ENCODE results near the gene PIP5KL1.
"Not testable (repeated sequence)": the region's sequence is repeated elsewhere in the genome, so short reads cannot be mapped to it uniquely, and the experiment has no call there.

The PIP5KL1 gene

DNA sequence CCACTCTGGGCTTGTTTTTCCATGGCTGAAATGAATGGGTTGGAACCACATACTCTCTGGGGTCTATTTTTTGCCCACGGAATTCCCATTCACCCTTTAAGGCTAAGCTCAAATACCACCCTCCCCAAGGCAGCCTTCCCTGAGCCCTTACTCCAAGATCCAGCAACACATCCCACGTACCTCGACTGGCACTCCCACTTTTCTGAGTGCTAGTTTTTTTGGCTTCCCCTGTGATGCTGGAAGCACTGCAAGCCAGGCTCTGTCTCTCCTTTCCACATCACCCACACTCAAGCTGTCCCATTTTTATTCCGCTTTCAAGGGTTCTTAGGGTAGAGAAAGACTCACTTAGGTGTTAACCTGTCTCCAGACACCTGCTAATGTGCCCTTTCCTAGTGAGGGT lies 37.2 kb downstream of the PIP5KL1 start:
- DNase-seq (ENCODE audit: low read depth), result no peak

GRCh38 chr9:127892831-127893230 lies 37.7 kb downstream of the PIP5KL1 start:
- DNase-seq (ENCODE audit: low read depth), result no peak

DNA sequence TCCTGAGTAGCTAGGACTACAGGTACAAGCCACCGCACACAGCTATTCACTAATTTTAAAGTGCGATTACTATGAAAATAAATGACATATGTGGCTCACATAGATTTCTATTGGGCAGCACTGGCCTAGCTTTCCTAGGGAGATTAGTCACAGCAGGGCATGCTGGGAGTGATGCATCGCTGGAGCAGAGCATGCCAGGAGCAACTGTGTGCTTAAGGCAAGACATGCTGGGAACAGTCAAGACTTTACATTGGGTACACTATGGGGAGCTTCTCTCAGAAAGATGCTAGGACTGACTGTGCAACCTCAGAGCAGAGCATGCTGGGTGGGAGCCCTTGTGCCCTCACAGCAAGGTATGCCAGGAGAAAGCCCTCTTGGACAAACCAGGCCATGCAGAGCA lies 40.5 kb downstream of the PIP5KL1 start:
- no peak for DNase-seq (ENCODE audit: low read depth)

DNA sequence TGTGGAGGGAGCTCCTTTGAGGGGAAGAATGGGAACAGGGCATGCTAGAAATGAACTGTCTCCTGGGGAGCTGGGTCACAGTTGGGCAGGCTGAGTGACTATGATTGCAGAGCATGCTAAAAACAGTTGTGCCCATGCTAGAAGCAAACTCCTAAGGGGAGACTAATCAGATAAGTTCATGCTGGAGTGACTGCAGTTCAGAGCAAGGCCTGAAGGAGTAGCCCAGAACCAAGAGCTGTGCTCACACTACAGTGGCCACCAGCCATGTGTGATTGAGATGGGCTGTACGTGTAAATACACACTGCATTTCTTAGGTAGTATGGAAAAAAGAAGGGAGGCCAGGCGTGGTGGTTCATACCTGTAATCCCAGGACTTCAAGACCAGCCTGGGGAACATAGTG lies 42.8 kb downstream of the PIP5KL1 start:
- DNase-seq (ENCODE audit: low read depth), result no peak

- DNase-seq (ENCODE audit: low read depth), result no peak
Measured at GRCh38 chr9:127886401-127886972, 44.1 kb downstream of the PIP5KL1 start.

- DNase-seq (ENCODE audit: low read depth), result no peak
Measured at GRCh38 chr9:127885508-127886281, 44.9 kb downstream of the PIP5KL1 start.

- DNase-seq (ENCODE audit: low read depth), result no peak
Measured at GRCh38 chr9:127884976-127885490, 45.5 kb downstream of the PIP5KL1 start.

- DNase-seq (ENCODE audit: low read depth), result no peak
Measured at GRCh38 chr9:127884427-127884911, 46.1 kb downstream of the PIP5KL1 start.

DNA sequence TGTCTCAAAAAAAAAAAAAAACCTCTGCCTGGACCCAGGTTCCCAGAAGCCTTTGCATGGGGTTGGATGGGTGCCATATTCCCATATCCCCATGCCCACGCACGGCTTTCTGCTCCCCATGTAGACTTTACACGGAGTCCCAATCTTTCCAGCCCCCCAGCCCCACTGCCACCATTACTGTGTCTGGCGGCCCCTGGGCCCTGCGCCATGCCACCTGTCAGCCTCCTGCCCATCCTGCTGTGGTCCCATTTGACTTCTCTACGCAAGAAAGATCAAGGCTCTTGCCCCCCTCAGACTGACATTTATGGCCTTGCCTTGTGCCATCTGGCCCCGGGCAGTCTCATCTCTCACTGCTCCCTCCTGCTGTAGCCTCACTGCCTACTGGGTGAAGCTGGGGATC lies 46.6 kb downstream of the PIP5KL1 start:
- DNase-seq (ENCODE audit: low read depth), result no peak

- not testable (repeated sequence) for DNase-seq (ENCODE audit: low read depth)
Measured at GRCh38 chr9:127881715-127882114, 48.9 kb downstream of the PIP5KL1 start.

DNA sequence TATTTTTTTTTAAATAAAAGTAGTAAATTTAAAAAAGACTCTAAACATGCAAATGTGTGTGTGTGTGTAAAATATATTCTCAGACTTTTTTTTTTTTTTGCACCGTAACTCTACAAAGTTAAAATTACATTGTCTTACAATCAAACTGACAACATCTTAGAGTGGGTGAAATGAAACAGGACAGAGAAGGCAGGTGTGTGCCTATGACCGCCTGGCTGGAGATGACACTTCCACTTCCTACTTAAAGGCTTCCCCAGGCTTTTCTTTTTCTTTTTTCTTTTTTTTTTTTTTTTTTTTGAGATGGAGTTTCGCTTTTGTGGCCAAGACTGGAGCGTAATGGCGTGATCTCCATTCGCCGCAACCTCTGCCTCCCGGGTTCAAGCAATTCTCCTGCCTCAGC lies 50.4 kb downstream of the PIP5KL1 start:
- DNase-seq (ENCODE audit: low read depth), result no peak

DNA sequence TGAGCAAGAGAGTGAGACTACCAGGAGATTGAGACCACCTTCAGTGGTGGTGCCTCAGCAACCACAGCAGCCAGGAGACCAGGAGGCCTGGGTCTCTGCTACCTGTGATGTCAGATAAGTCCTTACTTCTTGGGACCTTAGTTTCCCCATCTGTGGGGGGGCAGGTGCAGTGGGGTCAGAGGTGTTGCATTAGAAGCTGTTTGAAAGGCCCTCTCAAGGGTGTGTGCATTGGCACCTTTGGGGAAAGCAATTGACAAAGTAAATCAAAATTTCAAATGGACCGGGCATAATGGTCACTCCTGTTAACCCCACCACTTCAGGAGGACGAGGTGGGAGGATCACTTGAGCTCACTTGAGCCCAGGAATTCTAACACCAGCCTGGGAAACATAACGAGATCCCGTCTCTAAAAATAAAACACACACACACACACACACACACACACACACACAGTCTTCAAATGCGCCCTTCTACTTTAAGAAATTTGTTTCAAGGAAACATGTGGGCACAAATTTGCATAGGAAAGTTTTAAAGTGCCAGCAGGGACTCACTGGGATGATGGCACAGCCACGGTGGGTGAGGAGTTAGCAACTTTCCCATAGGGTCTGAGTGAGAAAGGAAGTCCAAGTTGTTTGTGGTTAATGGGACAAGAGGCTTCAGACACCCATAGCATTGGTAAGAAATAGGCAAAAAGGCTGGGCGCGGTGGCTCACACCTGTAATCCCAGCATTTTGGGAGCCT lies 51.8 kb downstream of the PIP5KL1 start:
- DNase-seq (ENCODE audit: low read depth), result no peak

DNA sequence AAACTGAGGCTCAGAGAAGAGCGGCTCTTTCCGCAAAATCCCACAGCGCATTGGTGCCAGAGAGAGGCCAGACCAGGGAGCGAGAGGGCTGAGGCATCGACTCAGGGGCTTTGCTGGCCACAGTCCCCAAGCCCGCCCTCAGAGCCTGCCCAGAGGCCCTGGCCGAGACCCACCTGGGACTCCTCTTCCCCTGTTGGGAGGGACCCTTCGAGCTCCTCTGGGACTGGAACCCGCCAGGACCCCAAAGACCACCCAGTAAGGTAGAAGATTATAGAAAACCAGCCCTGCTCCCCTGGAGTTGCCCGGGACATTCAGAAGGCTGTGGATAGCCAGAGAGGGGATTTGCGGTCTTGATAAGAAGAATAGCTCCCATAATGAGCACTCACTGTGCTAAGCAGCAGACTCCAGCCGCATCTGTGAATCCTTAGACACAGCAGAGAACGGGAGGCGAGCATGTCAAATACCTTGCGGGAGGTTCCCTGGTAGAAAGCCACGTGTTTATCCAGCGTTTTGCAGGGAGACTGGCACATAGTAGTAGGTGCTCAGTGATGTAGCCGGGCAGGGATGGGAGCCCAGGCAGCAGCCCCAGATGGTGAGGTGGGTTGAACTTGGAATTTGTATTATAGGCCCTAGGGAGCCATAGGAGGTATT lies 52.5 kb downstream of the PIP5KL1 start:
- DNase-seq (ENCODE audit: low read depth), result no peak

DNA sequence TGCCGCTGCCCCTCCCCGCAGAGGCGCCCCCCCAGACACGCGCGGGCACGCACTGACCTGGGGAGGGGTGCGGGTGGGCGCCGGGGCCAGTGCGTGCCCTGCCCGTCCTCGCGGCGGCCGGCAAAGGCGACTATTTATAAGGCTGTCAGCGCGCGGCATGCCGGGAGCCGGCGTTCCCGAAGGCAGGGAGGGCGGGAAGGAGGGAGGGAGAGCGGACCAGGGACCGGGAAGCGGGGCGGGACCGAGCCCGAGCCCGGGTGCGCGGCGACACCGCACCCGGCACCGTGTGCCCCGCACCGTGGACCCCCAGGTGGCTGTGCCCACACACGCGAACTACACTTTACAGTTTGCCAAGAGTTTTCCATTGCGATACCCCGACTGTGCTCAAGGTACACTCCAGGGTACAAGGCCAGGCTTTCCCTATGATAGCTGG lies 53.0 kb downstream of the PIP5KL1 start, which contains the start of gene AK1:
TSS of gene AK1 (minus strand) at position 110 of the 433 bp plus-strand sequence. CDS start 3,058 bp downstream, outside the sequence.
- DNase-seq (ENCODE audit: low read depth), result peak; percentile 67

GRCh38 chr9:127876764-127877562 lies 53.6 kb downstream of the PIP5KL1 start:
- no peak for DNase-seq (ENCODE audit: low read depth)

GRCh38 chr9:127876026-127876763 lies 54.4 kb downstream of the PIP5KL1 start:
- no peak for DNase-seq (ENCODE audit: low read depth)

DNA sequence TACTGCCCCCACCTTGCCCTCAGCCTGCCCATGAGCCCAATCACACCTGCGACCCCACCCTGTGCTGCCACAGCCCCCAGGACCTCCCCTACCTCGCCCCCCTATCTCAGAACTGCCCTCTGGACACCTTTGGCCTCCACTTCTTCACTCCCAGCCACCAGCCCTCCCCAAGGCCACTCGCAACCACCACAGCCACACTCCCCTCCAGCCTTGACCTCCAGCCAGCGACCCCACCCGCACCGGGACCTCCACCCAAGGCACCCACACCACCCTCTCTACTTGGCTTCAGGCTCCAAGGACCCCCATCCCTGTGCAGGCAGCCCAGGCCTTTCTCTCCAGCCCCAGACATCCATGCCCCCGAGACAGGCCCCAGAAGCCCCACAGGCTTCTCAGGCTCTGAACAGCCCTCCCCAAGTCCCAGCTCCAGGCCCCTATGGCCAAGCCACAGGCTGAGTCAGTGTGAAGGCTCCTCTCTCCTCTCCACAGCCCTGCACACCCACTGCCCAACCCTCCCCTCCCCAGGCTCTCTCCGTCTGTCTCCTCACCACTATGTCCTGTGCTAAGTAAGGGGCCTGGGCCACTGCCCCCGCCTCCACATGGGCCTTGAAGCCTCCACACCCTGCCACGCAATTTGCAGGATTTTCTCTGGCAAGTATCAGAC lies 55.1 kb downstream of the PIP5KL1 start:
- no peak for DNase-seq (ENCODE audit: low read depth)

GRCh38 chr9:127874301-127875221 lies 56.0 kb downstream of the PIP5KL1 start:
- no peak for DNase-seq (ENCODE audit: low read depth)

- peak; percentile 84 for DNase-seq (ENCODE audit: low read depth)
Measured at GRCh38 chr9:127873886-127874285, 56.7 kb downstream of the PIP5KL1 start.
